ENCODE data around the gene GRM4. TPM values are rescaled to one million over a fixed set of nuclear protein-coding genes. Genes with fewer than 3 reads are reported as not detected.
"Not testable (repeated sequence)": the region's sequence is repeated elsewhere in the genome, so short reads cannot be mapped to it uniquely, and the experiment has no call there.

The GRM4 gene
- polyA plus RNA-seq, 3 donors = 0.03 to 0.26 TPM; not detected in 1

DNA sequence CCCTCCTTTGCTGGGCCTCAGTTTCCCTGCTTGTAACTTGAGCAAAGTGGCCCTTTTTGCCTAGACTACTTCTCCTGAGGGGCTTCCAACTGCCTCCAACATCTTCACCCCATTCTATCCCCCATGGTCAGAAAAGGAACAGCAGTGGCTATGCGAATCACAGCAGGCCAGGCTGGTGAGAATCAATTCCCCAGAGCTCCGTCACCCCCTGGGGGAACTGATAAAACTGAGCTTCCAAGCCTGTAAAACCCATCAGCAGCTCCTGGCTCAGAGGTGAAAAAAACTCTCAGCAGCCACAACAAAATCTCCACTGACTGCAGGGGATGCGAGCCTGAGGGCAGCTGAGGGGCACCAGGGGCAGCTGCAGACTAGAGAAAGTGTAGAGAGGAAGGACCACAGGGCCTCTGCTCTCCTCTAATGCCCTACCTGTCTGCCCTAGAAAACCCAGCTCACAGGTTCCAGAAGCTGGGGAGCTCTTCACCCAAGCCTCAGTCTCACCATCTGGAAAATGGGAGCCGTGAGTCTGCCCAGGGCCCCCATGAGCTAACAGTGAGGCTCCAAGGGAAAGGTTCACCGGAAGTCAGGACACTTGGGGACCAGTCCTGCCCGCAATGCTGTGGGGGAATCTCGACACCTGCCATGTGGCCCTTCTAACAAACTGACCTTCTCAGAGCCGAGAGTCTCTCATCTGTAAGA is 120.6 kb downstream of the GRM4 start:
- H3K27ac ChIP-seq (ENCODE audit: low read depth, low read length) = no peak overlapping the region
- 63 to 88% (median 82%) methylated on average over 8 of the region's 8 CpGs for WGBS, 3 donors

GRCh38 chr6:34022873-34023255 is 123.0 kb downstream of the GRM4 start:
- WGBS, 3 donors = 75 to 85% (median 83%) methylated on average over 9 of the region's 9 CpGs
- no peak overlapping the region for H3K27ac ChIP-seq (ENCODE audit: low read depth, low read length)

- H3K27ac ChIP-seq (ENCODE audit: low read depth, low read length) = no peak overlapping the region
- WGBS, 3 donors = 64 to 71% (median 67%) methylated on average over 20 to 22 of the region's 22 CpGs
Observed at GRCh38 chr6:34022250-34022872, 123.5 kb downstream of the GRM4 start.

DNA sequence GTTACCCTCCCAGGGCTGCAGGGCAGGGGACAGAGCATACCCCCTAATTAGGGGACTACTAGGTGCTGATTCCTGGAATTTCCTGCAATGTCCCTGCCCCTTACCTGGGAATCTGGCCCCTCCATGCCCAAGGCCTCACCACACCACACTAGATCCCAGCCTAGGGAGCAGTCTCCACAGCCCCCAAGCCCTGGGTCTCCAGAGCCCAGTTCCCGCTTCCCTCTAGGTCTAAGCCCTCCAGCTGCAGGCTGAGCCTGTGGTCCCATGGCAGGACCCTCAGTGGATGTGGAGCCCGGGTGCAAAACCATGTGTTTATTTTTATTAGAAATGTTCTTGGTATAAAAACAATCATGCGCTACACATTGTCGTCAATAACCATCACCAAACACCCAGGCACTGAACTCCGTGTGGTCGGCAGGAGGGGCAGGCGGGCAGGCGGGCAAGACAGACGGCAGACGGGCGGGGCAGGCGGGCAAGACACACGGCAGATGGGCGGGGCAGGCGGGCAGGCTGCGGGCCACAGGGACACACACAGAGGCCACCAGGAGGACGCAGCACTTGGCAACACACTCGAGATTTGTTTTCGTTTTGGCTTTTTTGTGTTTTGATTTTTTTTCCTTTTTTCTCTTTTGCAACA is 124.2 kb downstream of the GRM4 start:
- H3K27ac ChIP-seq (ENCODE audit: low read depth, low read length) = no peak overlapping the region

DNA sequence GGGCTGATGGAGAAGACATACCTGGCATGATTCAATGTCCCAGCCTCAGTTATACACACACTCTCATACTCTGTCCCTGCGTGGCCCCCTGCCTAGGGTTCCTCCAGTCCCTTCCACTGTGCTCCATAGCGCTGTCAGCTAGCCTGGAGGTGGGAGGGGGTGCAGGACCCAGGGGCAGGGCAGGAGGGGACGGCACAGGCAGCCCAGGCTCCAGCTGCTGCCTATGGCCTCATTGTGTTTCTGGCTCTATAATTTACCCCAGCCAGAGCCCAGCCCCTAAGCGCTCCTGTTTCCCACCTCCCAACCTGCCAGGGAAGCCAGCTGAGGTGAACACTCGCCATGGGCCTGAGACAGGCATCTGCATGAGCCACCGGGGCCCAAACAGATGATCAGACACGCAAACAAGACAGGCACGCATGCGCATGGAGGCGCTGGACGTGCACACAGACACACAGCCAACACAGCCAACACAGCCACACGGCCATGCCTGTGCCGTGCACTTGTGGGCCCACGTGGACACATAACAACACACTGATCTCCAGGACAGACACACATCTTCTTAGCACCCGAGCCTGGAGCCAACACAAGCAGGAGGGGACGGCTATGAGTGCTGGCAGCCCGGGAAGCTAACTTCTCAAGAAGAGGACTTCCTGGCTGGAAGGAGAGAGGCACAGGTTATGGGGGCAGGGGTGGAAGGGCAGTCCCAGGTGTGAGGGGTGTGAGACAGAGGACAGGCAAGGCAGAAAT is 124.9 kb downstream of the GRM4 start:
- no peak overlapping the region for H3K27ac ChIP-seq (ENCODE audit: low read depth, low read length)
- 66 to 86% (median 81%) methylated on average over 17 of the region's 17 CpGs for WGBS, 3 donors

More for the DNA sequence above, 124.2 kb downstream of the GRM4 start:
- 51 to 72% (median 52%) methylated on average over 19 of the region's 19 CpGs for WGBS, 3 donors

GRCh38 chr6:34020278-34020677 is 125.6 kb downstream of the GRM4 start:
- WGBS, 3 donors = 92 to 97% (median 94%) methylated on average over 4 to 5 of the region's 5 CpGs
- no peak overlapping the region for H3K27ac ChIP-seq (ENCODE audit: low read depth, low read length)

- no peak overlapping the region for H3K27ac ChIP-seq (ENCODE audit: low read depth, low read length)
- WGBS, 3 donors = 68 to 85% (median 79%) methylated on average over 6 to 7 of the region's 7 CpGs
Observed at GRCh38 chr6:34018961-34019606, 126.8 kb downstream of the GRM4 start.

GRCh38 chr6:34018026-34018425 is 127.9 kb downstream of the GRM4 start:
- H3K27ac ChIP-seq (ENCODE audit: low read depth, low read length) = no peak overlapping the region
- WGBS, 3 donors = 79 to 89% (median 84%) methylated on average over 6 of the region's 6 CpGs

GRCh38 chr6:34017106-34017805 is 128.6 kb downstream of the GRM4 start:
- no peak overlapping the region for H3K27ac ChIP-seq (ENCODE audit: low read depth, low read length)
- WGBS, 3 donors = 89 to 97% (median 96%) methylated on average over 53 to 54 of the region's 54 CpGs

- H3K27ac ChIP-seq (ENCODE audit: low read depth, low read length) = not testable (repeated sequence)
- whole genome bisulfite sequencing, 3 donors = 90 to 96% (median 94%) methylated on average over 3 of the region's 3 CpGs
Observed at GRCh38 chr6:34016573-34016972, 129.3 kb downstream of the GRM4 start.

DNA sequence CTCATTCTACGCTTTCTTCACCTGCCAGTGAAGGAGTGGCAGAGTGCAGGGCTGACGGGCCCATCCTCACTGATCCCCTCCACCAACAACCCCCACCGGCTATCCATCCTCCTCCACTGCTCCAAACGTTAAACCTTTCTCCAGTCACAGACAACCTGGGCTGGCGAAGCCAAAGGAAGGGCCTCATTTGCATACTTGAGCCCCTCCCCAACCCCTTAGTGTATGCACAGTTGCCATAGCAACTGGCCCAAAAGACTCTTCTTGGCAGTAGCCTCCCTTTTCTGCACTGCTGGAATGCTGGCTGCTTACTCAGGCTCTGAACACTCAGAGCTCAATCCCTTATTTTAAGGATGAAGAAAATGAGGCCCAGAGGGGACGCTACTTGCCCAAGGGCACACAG is 130.3 kb downstream of the GRM4 start:
- 56 to 63% (median 62%) methylated on average over 6 of the region's 6 CpGs for WGBS, 3 donors
- no peak overlapping the region for H3K27ac ChIP-seq (ENCODE audit: low read depth, low read length)

DNA sequence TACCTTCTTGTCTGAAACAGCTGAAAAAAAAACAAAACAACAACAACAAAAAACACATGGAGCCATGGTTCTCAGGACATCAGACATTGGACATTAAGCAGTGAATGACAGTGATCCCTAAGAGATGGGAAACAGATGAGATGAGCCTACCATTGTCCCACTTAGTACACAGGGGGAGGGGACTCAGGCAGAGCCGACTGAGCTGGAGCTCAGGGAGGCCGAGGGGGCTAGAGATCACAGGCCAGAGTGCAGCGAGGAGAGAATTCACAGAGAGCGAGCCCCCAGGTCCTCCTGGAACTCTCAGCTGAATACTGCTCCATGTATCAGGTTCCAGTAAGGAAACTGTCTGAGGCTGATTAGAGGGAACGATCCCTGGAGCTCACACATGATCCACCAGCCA is 134.6 kb downstream of the GRM4 start:
- no peak overlapping the region for H3K27ac ChIP-seq (ENCODE audit: low read depth, low read length)
- 45 to 55% (median 53%) methylated on average over 5 of the region's 5 CpGs for WGBS, 3 donors

DNA sequence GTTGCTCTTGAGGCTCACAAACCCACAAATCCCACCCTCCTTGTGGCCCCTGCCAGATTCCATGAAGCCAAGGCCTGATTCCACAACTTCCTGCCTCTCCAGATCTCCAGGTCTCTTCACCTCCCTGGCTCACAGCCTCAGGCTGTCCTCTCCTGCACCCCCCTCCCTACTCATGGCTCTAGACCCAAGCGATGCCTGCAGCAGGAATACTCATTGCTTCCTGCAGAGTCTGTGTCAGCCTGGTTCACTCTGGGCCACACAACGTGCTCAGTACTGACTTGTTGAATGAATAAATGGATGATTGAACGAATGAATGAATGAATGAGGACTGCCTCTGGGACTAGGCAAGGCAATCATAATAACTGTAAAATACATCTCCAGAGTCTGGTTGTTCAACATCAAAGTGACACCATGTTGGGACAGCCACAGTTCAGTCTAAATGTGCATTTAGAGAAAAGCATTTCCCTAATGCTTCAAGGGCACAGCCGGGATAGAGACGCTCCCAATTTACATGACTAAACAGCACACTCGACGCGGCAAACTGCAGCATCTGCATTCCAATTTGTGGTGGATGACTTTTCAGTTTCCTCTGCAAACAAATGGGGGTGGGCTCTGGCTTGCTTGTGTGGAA is 139.9 kb downstream of the GRM4 start:
- no peak overlapping the region for H3K27ac ChIP-seq (ENCODE audit: low read depth, low read length)
- 64 to 70% (median 66%) methylated on average over 8 of the region's 8 CpGs for WGBS, 3 donors

DNA sequence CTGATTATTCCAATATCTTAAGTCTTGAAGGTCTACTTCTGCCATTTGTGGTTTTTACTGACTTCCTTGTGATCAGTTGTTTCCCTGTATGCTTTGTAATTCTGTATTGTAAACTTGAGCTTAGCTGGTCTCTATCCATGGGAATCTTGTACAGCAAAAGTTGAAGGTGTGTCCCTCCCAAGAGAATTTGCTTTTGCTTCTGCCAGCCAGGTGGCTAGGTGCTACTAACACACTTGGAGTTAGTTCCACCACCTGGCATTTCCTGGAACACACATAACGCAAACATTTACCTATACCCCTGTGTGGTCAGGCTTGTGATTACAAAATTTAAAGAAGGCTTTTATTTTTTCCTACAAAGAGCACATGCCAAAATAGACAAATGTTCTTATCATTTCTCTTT is 141.2 kb downstream of the GRM4 start:
- 78 to 91% (median 86%) methylated on average over 1 of the region's 1 CpG for WGBS, 3 donors
- H3K27ac ChIP-seq (ENCODE audit: low read depth, low read length) = no peak overlapping the region

DNA sequence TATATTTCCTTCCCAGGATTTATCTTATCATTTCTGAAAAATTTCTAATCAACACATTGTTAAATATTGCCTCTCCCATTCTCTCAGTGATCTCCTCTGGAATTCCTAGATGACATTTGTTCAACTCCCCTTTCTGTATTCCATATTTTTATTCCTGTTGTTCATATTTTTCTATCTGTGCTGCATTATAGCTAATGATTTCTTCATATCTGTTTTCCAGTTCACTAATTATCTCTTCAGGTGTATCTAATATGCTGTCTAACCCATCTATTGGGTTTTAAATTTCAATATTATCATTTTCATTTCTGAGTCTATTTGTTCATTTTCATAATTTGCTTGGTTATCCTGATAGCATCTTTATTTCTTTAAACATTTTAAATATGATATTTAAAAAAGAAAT is 141.9 kb downstream of the GRM4 start:
- no peak overlapping the region for H3K27ac ChIP-seq (ENCODE audit: low read depth, low read length)

DNA sequence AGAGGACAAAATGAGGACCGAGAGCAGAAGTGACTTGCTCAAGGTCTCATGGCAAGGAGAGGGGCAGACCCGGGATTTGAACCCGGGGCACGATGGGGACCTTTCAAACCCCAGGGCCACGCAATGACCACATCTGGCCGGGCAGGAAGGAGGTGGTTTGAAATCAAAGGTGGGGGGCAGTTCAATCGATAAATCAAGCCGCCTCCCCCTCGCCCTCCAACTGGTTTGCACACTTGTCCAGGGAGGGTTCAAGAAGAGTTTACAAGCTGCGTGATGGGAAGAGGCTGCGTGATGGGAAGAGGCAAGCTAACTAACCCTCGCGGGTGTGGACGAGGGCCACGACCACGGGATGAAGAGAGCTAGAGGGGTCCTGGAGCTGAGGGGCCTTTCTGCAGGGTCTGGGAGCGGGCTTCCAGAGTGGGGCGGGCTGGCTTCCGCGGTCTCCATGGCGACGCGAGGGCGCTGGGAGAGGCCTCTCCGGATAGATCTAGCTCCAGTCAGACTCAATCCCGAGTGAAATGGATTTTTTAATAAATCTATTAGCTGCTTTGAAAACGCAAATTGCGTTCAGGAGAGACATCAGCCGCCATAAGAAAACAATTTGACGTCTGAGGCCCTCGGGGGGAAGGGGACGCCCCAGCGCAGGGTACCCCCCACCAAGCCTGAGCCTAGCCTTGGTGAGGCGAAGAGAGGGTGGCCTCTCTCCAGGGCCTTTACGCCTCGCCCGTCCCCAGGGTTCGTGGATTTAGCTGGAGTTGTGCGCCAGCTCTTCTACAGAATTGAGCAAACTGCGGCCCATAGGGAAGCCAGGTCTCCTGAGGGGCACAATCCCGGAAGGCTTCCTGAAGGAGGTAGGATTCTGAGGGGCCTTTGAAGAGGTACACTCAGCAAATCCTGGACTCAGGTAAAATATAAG is 143.9 kb downstream of the GRM4 start:
- WGBS, 3 donors = 56 to 67% (median 63%) methylated on average over 41 of the region's 41 CpGs

DNA sequence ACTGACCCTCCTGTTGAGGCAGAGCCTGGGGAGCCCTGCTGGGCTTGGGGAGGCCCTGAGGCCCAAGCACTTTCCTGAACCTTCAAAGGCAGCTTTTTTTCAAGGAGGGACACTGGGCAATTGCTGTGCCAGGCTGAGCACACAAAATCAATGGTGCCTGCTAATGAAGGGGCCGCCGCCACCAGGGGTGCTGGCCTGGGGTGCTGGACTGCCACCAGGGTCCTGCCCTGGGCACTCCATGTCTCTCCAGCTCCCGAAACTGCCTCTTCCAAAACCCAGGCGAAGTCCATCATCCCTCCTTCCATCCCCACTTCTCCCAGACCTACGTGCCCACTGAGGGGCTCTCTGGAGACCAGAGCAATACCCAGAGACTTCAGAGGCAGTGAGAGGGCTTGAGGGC is 145.6 kb downstream of the GRM4 start:
- no peak overlapping the region for H3K27ac ChIP-seq (ENCODE audit: low read depth, low read length)
- WGBS, 3 donors = 83 to 99% (median 87%) methylated on average over 5 of the region's 5 CpGs

More for the DNA sequence above, 143.9 kb downstream of the GRM4 start:
- no peak overlapping the region for H3K27ac ChIP-seq (ENCODE audit: low read depth, low read length)
